Central memory CD8-positive, alpha-beta T cell (primary cell): ENCODE results near the gene KRT13.

Experiments used
- ATAC-seq: fragments of 150-1000 bp; cut with Tn5 transposase; replicated peaks from 2 replicates; pipeline ENCODE4 v1.10.0; 2022; ENCODE audit warnings: mild to moderate bottlenecking, moderate FRiP score, moderate number of reproducible peaks; ENCODE audit not compliant: poor library complexity, severe bottlenecking; ENCODE audit errors: extremely low read depth
- DNase-seq, 2 donors: peaks; one replicate each; pipeline ENCODE4 v3.0.0; 2021; ENCODE audit warnings: low spot score in 2 of 2
- H3K27ac Mint-ChIP-seq: one replicate; pipeline ENCODE4 v1.8.0; 2022; ENCODE audit warnings: low read depth, mild to moderate bottlenecking, moderate library complexity, mixed read lengths
- H3K27me3 Mint-ChIP-seq: one replicate; pipeline ENCODE4 v1.8.0; 2022; ENCODE audit warnings: mixed read lengths
- H3K36me3 Mint-ChIP-seq: one replicate; pipeline ENCODE4 v1.8.0; 2022; ENCODE audit warnings: mild to moderate bottlenecking, moderate library complexity, mixed read lengths; ENCODE audit not compliant: insufficient read depth
- H3K4me1 Mint-ChIP-seq: one replicate; pipeline ENCODE4 v1.8.0; 2022; ENCODE audit warnings: mixed read lengths
- H3K4me3 Mint-ChIP-seq: one replicate; pipeline ENCODE4 v1.8.0; 2022; ENCODE audit warnings: mild to moderate bottlenecking, moderate library complexity, mixed read lengths
- H3K9me3 Mint-ChIP-seq: one replicate; pipeline ENCODE4 v1.8.0; 2022; ENCODE audit warnings: mixed read lengths

KRT13 gene

GRCh38 chr17:41534899-41535546 is 29.6 kb upstream of the KRT13 start:
- Mint-ChIP-seq H3K4me1 (no peaks in the 10 kb centered on the region), H3K27ac (no peak overlapping the region), H3K27me3 (peaks cover 73% of the 10 kb centered on the region), H3K36me3 (no peaks in the 10 kb centered on the region), H3K4me3 (no peak overlapping the region), H3K9me3 (no peaks in the 10 kb centered on the region)
- DNase-seq (no peak), ATAC-seq (no peak)

DNA sequence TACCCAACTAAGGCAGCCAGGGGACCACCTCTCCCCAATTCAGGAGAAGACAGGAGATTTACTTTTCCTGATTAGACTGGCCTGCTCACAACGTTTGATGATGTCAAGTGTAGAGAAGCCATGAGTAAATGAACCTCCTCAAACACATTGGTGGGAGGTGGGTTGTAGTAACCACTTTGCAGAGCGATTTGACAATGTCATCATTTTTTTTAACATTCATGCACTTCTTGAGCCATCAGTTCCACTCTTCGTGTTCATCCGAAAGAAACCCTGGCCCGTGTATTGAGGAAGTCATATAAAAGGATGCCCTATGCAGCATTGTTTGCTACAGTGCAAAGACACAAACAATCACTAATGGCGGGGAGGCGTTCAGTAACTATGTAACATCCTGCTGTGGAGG is 28.2 kb upstream of the KRT13 start:
- no peaks in the 10 kb centered on the region for H3K36me3 Mint-ChIP-seq
- ATAC-seq (no peak), DNase-seq (no peak)
- peaks cover 87% of the 10 kb centered on the region for H3K27me3 Mint-ChIP-seq
- H3K4me1 Mint-ChIP-seq, result peaks cover 8% of the 10 kb centered on the region
- no peak overlapping the region for H3K27ac Mint-ChIP-seq
- no peak overlapping the region for H3K4me3 Mint-ChIP-seq
- no peaks in the 10 kb centered on the region for H3K9me3 Mint-ChIP-seq

GRCh38 chr17:41532947-41533570 is 27.6 kb upstream of the KRT13 start:
- no peak overlapping the region for H3K4me3 Mint-ChIP-seq
- no peak for DNase-seq
- peaks cover 13% of the 10 kb centered on the region for H3K4me1 Mint-ChIP-seq
- ATAC-seq, result no peak
- no peaks in the 10 kb centered on the region for H3K9me3 Mint-ChIP-seq
- H3K27ac Mint-ChIP-seq, result no peak overlapping the region
- peaks cover 92% of the 10 kb centered on the region for H3K27me3 Mint-ChIP-seq
- H3K36me3 Mint-ChIP-seq, result no peaks in the 10 kb centered on the region

DNA sequence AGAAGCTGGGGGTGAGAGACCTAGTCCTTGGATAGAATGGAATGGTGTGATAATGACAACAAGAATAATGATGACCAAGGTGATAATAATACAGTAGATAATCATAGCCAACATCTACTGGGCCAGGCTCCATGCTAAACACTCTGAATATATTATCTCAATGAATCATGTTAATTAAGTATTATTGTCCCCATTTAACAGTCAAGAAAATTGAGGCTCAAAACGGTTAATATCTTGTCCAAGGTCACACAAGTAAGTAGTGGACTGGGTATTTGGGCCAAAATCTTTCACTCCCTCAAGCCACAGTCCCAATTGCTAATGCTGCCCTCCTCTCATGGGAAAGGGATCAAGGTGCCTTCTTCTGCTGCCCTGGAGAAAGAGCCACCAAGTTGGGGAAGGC is 26.6 kb upstream of the KRT13 start:
- Mint-ChIP-seq H3K36me3 (no peaks in the 10 kb centered on the region), H3K27me3 (peaks cover 95% of the 10 kb centered on the region), H3K4me3 (no peak overlapping the region), H3K27ac (no peak overlapping the region), H3K9me3 (no peaks in the 10 kb centered on the region), H3K4me1 (peaks cover 14% of the 10 kb centered on the region)
- ATAC-seq (no peak), DNase-seq (no peak)

DNA sequence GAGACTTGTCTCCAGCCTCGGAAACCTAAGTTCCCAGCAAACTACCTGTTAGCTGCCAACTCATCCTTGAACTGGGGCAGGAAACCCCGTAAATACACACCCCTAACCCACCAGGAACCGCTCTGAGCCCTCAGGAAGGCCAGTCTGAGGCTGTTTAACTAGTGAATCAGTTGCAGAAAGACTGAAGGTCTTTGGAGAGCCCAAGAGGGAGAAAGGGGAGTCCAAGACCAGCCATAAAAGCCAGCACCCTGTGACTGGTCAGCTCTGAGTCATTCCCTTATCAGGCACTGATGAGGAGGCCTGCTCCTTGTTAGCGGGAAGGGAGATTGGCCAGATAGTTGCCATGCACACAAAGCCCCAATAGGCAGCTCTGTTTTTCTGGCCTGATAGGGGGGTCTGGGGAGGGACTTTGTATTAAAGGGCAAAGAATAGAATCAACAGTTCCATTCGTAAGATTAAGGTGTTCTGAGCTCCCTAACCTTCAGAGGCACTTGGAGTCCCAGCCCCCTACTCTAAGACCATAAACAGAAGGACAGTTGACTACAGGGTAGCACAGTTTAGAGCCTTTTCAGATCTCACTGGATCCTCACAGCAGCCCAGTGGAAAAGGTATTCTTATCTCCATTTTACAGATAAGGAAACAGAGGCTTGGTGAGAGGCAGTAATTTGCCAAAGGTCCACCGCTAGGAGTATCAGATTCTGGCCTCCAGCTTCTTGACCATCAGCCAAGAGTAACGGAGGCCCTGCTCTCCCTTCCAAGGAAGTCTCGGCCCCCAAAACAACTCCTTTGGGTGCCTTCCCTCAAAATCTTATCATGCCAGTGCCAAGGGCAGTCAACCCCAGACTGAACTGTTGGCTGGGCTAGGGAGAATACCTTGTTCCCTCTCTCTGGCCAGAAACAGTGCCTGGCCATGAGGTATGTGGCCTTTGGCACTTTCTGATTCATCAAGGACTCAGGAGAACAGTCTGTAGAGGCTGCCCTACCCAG is 24.9 kb upstream of the KRT13 start:
- no peak for ATAC-seq
- Mint-ChIP-seq H3K9me3 (no peaks in the 10 kb centered on the region), H3K4me1 (peaks cover 14% of the 10 kb centered on the region), H3K36me3 (no peaks in the 10 kb centered on the region), H3K4me3 (no peak overlapping the region), H3K27me3 (peaks cover 97% of the 10 kb centered on the region), H3K27ac (no peak overlapping the region)
- DNase-seq, result no peak

DNA sequence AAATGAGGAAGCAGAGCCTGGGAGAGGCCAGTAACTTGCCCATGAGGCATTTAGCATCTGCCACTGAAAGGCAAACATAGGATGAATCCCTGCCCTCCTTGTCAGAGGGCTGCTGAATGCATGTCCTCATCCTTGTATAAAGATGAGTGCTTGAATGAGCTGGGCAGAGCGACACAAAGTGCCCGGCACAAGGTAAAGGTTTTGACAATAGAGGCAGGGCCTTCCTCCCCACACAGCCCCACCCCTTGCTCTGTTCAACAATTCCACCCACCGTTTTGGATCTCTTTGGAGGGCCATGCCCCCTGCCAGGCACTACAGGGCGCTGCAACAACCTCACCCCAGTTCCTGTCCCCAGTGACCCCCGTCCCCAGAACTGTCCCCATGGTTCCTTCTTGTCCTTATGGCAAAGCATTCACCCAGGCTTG is 24.1 kb upstream of the KRT13 start:
- peaks cover 14% of the 10 kb centered on the region for H3K4me1 Mint-ChIP-seq
- H3K27me3 Mint-ChIP-seq, result peaks cover 94% of the 10 kb centered on the region
- H3K36me3 Mint-ChIP-seq, result no peaks in the 10 kb centered on the region
- H3K27ac Mint-ChIP-seq, result no peak overlapping the region
- peak overlapping the region; percentile 27 for H3K4me3 Mint-ChIP-seq
- ATAC-seq (no peak), DNase-seq (no peak)
- no peaks in the 10 kb centered on the region for H3K9me3 Mint-ChIP-seq

DNA sequence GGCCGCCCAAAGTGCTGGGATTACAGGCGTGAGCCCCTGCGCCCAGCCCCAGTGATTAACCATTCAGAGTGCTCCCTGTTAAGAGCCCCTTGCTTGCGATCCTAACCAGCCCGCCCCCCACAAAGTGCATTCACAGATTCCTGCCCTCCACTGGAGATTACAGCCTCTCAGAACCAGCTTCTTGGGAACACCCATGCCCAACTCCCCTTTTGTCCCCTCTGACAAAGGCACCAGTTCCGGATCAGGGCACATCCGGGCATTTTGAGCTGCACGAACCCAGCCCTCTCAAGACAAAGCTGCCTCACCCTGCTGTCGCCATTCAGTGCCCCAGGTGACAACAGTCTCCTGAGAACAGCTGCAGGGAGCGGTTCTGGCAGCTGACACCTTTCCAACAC is 23.5 kb upstream of the KRT13 start:
- H3K27ac Mint-ChIP-seq, result no peak overlapping the region
- peaks cover 93% of the 10 kb centered on the region for H3K27me3 Mint-ChIP-seq
- H3K36me3 Mint-ChIP-seq, result no peaks in the 10 kb centered on the region
- H3K9me3 Mint-ChIP-seq, result no peaks in the 10 kb centered on the region
- DNase-seq (no peak), ATAC-seq (no peak)
- H3K4me3 Mint-ChIP-seq, result peak overlapping the region; percentile 27
- peaks cover 14% of the 10 kb centered on the region for H3K4me1 Mint-ChIP-seq

DNA sequence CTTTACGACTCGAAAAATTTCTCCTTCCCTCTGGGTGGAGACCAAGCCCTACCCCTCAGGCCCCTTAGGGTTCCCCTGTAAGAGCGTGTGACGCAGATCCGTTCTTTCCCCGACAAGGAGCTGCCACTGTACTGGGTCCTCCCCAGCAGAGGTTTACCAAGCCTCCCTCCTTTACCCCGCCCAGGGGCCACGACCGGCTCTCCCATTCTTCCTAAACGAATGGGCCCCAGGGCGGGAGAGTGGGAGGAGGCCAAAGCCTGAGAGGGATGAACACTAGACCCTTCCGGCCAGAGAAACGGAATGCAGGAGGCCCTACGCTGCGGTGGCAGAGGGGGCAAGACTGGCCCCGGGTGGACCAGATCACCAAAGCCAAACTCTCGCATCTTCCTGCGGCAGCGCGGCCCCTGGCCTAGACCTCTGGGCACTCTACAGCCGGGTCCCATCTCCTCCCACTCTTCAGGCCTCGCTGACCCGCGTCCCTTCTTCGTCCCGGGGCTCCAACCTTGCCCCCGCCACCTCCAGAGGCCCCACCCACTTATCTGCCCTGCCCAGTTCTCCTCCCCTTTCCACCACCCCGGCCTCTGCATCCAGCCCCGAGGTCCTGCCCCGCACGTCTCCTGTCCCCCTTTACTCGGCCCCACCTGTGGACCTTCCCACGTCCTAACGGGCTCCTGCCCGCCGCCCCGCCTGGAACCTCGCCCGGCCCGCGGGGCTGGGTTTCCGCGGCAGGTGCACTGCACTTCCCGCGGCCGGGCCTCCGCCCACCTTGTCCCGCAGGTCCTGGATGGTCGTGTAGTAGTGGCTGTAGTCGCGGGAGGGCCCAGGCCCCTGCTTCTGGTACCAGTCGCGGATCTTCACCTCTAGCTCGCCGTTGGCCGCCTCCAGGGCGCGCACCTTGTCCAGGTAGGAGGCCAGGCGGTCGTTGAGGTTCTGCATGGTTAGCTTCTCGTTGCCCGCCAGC is 21.9 kb upstream of the KRT13 start:
- peaks cover 84% of the 10 kb centered on the region for H3K27me3 Mint-ChIP-seq
- no peak for DNase-seq
- ATAC-seq, result no peak

GRCh38 chr17:41524261-41524660 is 18.8 kb upstream of the KRT13 start:
- Mint-ChIP-seq H3K27me3 (peaks cover 59% of the 10 kb centered on the region), H3K4me1 (peaks cover 12% of the 10 kb centered on the region), H3K4me3 (no peak overlapping the region), H3K9me3 (no peaks in the 10 kb centered on the region), H3K27ac (no peak overlapping the region), H3K36me3 (no peaks in the 10 kb centered on the region)
- ATAC-seq, result no peak
- no peak for DNase-seq

More for the DNA sequence above, 21.9 kb upstream of the KRT13 start:
- Mint-ChIP-seq H3K27ac (no peak overlapping the region), H3K36me3 (no peaks in the 10 kb centered on the region), H3K4me1 (peaks cover 14% of the 10 kb centered on the region), H3K4me3 (peak overlapping the region; percentile 51), H3K9me3 (no peaks in the 10 kb centered on the region)

DNA sequence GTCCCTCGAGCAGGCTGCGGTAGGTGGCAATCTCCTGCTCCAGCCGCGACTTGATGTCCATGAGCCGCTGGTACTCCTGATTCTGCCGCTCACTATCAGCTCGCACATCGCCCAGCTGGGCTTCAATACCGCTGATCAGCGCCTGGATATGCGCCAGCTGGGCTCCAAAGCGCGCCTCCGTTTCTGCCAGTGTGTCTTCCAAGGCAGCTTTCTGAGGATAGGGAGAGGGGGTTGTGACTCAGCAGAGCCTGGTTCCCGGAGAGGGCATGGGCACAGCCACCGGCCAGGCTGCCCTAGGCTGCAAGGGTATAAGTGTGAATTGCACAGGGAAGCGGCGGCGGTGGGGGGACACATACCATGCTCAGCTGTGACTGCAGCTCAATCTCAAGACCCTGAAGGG is 18.4 kb upstream of the KRT13 start:
- Mint-ChIP-seq H3K27ac (no peak overlapping the region), H3K4me1 (peaks cover 7% of the 10 kb centered on the region)
- DNase-seq, result no peak

DNA sequence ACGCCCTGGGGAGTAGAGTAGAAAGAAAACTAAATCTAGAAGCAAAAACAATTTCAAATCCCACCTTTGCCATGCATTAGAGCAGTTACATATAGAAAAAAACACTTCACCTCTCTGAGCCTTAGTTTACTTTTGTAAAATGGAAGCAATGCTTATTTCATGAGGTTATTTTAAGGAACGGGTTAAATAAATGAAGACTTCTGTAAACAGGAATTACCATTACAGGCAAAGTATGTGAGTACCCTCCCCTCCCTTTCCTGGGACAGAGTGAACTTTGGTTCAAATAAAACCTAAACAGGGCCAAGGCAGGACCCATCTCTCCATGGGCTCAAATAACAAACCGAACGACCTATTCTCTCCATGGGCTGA is 17.8 kb upstream of the KRT13 start:
- Mint-ChIP-seq H3K4me3 (no peak overlapping the region), H3K27me3 (peaks cover 59% of the 10 kb centered on the region), H3K9me3 (no peaks in the 10 kb centered on the region), H3K36me3 (no peaks in the 10 kb centered on the region), H3K4me1 (peaks cover 2% of the 10 kb centered on the region), H3K27ac (no peak overlapping the region)
- DNase-seq (no peak), ATAC-seq (no peak)

More for the DNA sequence above, 18.4 kb upstream of the KRT13 start:
- Mint-ChIP-seq H3K27me3 (peaks cover 59% of the 10 kb centered on the region), H3K36me3 (no peaks in the 10 kb centered on the region), H3K9me3 (no peaks in the 10 kb centered on the region), H3K4me3 (no peak overlapping the region)
- ATAC-seq, result no peak
